HG03565 (cell line): ENCODE measurements around the gene R3HDM2.
"Not testable (repeated sequence)": the region's sequence is repeated elsewhere in the genome, so short reads cannot be mapped to it uniquely, and the experiment has no call there.

ENCODE experiments used
- ATAC-seq: cut with Tn5 transposase; IDR thresholded peaks from one replicate; pipeline ENCODE4 v1.9.1; 2021; ENCODE audit warnings: mild to moderate bottlenecking, moderate library complexity; ENCODE audit not compliant: unreplicated experiment

R3HDM2 gene

DNA sequence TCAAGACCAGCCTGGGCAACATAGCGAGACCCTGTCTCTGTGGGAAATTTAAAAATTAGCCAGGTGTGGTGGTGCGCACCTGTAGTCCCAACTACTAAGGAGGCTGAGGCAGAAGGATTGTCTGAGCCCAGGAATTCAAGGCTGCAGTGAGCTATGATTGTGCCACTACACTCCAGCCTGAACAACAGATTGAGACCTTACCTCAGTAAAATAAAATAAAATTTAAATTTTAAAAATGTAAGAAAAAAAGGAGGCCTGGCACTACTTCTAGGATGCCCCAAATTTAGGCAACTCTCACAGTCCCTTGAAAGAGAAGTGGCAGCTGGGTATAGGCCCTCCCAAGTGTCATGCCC lies 23.3 kb upstream of the R3HDM2 start:
- no peak for ATAC-seq

DNA sequence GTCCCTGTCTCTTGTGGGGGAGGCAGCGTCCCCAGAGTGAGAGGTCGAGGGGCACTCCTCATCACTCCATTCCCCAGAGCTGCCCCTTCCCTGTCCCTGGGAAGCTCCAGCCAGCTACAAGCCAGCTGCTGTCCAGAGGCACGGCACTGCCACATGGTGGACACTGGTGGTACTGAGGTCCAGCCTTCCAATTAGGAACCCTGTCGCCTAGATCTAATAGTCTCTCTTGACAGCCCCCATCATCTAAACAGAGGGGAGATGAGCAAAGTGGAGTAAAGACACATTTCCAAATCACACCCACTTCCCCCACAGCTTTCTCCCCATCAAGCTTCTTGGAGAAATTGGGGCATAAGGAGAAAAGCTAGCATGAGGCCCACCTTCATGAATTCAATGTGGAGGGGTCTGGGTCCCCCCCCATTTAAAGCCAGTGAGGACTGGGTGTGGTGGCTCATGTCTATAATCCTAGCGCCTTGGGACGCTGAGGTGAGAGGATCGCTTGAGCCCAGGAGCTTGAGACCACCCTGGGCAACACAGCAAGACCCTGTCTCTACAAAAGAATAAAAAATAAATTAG lies 22.2 kb upstream of the R3HDM2 start:
- ATAC-seq, result no peak

DNA sequence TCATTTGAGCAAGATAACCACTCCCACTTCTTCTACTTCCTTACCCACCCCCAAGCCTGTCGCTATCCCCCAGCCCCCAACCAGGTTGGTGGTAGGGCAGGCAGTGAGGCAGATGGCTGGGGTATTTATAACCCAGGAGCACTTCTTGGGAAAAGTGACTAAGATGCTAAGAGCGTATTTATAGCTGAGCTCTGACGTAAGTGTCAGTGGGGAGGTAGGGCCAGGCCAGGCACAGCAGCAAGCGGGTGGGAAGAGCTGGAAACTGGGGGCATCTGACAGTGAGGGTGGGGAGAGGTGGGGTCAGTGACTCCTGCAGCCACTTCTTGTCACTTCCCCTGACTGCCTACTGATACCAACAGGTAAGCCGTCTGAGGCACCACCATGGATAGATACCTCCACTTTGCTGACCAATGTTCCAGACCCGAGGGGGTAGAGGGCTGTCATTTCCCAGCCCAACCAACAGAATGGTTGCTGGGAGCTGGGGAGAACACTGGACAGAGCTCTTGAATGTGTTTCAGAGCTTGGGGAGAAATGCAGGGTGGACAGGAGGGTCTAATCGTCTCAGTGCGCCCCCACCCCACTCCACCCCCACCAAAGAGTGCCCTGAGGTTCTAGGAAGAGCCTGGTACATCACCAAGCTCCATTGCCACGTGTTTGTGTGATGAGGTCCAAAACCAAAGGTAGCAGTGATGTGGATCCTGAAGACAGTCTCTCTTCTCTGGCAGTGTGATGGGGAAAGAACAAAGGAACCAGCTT lies 21.5 kb upstream of the R3HDM2 start:
- ATAC-seq, result no peak

DNA sequence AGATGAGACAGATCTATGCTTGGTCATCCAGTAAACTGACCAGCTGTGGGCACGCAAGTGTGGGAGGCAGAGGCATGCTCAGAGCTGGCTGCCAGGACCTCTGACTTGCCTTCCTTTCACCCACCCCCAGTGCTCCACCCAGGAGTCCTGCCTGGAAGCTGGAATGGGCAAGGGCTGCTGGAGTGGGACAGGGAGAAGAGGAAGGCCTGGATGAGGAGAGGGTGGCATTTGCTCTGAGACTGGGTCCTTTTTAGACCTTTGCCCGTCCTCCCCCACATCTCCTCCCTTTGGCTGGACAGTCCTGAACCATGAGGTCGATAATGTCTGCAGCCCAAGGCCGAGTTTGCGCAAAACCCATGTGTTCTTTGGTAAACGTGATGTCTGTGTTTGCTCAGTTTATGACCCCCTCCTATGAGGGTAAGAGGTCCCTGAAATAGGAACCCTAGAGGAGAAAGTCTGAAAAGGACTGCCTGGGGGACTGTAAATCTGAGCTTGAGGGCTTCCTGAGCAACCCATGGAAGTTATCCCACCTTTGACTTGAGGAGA lies 20.5 kb upstream of the R3HDM2 start:
- ATAC-seq, result no peak

GRCh38 chr12:57450057-57450456 lies 19.2 kb upstream of the R3HDM2 start:
- no peak for ATAC-seq

GRCh38 chr12:57449375-57449774 lies 18.5 kb upstream of the R3HDM2 start:
- no peak for ATAC-seq

GRCh38 chr12:57448669-57449068 lies 17.8 kb upstream of the R3HDM2 start:
- ATAC-seq, result no peak

GRCh38 chr12:57446292-57446960 lies 15.6 kb upstream of the R3HDM2 start:
- ATAC-seq, result no peak

- ATAC-seq, result no peak
Observed at GRCh38 chr12:57444744-57445143, 13.9 kb upstream of the R3HDM2 start.

DNA sequence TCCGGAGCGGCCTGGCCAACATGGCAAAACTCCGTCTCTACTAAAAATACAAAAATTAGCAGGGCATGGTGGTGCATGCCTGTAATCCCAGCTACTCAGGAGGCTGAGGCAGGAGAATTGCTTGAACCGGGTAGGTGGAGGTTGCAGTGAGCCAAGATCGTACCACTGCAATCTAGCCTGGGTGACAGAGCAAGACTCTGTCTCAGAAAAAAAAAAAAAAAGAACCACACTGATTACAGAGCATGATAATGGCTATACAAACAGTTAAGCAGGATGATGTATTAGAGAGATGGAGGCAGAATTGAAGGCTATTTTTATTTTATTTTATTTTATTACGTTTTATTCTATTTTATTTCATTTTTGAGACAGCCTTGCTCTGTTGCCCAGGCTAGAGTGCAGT lies 13.5 kb upstream of the R3HDM2 start:
- not testable (repeated sequence) for ATAC-seq

DNA sequence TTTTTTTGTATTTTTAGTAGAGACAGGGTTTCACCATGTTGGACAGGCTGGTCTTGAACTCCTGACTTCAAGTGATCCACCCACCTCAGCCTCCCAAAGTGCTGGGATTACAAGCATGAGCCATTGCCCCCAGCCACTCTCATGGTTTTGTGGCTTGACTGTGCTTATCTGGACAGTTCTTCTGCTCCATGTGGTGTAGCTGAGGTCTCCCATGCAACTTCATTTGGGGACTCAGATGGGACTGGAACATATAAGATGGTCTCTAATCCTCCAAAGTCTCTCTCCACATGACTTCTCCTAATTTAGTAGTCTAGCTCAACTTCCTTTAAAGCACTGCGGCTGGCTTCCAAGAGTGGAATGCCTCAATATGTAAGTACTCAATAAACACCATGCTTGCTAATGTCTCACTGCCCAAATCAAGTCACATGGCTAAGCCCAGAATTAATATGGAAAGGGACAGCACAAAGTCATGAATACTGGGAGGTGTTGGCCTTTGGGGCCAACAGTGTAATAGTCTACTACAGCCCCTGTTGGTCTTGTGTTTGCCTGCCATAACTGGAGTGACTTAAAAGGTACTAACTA lies 11.1 kb upstream of the R3HDM2 start:
- ATAC-seq, result no peak

GRCh38 chr12:57441393-57441792 lies 10.6 kb upstream of the R3HDM2 start:
- ATAC-seq, result not testable (repeated sequence)

DNA sequence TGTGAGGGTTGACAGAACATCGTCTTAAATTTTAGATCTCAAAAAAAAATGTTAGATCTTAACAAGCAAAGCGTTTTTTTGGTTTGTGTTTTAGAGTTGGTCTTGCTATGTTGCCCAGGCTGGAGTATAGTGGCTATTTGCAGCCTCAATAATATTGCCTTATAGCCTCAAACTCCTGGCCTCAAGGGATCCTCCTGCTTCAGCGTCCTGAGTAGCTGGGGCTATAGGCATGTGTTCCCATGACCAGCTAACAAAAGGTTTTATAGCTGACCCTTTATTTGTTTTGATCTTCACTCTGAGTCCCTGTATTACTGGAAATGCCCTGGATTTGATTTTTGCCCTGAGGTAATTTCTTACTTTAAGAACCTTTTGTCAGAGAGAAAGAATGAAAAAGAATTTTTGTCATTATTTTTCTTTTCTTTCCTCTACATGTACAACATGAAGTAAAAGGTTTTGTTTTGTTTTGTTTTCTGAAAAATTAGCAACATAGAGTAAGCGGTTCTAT lies 9.0 kb upstream of the R3HDM2 start:
- ATAC-seq, result no peak

DNA sequence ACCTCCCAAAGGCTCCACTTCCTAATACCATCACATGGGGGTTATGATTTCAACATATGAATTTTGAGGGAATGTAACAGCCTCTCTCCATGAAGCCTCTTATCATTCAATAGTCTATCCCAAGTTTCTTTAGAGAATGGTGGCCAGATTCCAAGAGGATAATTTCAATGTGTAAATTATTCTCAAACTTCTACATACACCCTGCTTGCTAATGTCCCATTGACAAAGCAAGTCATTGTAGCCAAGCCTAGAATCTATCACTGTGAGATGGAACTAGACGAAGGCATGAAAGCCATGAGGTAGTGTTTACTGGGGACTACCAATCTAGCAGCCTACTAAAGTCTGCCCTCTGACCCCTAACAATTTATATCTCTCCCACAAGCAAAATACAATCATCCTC lies 7.6 kb upstream of the R3HDM2 start:
- no peak for ATAC-seq

DNA sequence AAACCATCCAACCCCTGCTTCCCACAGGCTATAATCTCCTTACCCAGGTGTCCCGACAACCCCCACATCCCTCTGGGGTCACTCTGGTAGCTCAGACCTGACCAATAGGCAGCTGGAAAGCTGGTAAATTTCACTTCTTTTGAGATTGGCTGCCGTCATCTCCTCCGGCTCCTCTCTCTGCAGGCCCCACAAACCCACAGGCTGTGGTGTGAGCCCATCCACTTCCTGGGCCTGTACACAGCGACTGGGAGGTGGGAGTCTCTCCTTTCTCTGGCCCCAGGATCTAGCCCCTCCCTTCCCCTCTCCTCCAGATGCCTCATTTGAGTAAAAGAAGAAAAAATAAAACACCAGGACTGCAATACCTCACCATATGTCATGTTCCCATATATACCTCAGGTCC lies 4.5 kb upstream of the R3HDM2 start:
- ATAC-seq, result no peak

DNA sequence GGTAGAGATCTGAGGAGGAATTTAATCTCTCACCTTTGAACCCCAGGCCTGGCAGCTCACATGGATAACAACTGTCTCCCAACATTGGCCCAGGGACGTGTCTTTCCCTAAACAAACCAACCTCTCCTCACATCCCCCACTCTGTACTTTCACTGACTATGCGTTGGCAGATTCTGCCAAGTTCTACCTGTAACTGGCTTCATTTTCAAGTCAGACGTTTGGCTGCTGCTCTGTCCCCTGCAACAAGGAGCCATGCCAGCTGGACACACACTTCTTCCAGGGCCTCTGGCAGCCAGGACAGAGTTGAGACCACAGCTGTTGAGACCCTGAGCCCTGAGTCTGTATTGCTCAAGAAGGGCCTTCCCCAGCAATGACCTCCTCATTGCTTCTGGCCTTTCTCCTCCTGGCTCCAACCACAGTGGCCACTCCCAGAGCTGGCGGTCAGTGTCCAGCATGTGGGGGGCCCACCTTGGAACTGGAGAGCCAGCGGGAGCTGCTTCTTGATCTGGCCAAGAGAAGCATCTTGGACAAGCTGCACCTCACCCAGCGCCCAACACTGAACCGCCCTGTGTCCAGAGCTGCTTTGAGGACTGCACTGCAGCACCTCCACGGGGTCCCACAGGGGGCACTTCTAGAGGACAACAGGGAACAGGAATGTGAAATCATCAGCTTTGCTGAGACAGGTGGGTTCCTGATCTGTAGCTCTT lies 3.8 kb upstream of the R3HDM2 start, which contains the start of gene INHBC:
INHBC (plus strand) TSS at position 268 of the 707 bp plus-strand sequence; CDS start at position 371, 103 bp downstream.
- no peak for ATAC-seq

DNA sequence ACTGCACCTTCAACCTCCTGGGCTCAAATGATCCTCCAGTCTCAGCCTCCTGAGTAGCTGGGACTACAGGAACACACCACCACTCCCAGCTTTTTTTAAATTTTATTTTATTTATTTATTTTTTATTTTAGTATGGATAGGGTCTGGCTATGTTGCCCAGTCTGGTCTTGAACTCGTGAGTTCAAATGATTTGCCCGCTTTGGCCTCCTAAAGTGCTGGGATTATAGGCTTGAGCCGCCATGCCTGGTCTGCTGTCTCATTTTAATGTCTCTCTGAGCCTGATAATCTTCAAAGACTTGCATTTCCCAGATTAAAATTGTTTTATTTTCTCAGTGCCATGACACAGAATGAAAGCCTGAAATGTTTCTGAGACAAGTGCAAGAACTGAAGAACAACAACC lies 2.5 kb upstream of the R3HDM2 start:
- ATAC-seq, result no peak

GRCh38 chr12:57431654-57432188 lies 878 bp upstream of the R3HDM2 start:
- ATAC-seq, result no peak

DNA sequence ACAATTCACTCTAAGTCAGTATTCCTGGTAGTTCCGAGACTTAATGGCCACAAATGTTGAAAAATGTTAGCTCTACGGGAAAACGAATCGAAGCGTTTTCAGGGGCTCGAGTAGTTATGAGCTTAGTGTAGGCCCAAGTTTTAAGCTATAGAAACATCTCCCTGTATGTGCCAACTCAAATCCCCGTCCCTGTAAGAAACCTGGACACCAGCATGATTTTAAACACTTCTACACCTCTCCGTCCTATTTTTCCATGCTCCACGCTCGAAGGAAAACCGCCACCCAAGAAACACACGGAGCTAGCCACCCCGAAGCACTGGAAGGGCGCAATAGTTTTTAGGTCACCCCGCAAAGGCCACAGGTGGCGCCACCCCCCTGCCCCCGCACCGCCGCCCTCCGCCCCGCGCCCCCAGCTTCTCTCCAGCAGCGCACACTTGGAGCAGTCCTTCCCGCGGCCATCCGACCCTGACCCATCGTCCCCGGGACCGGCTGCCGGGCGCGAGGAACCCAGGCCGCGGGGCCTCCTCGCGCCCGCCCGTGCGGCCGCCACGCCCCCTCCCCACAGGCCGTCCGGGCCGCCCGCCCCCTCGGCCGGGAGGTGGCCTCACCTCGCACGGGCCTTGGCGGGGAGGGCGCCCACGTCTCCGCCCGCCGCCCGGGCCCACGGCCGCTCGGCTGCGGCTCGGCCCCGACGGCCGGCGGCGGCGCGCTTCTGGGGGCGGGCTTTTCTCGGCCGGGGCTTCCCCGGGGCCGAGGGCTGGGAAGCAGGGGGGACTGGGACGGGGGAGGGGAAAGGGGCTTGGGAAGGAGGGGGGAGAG lies 522 bp downstream of the R3HDM2 start:
- ATAC-seq, result peak; percentile 29
